Lower leg skin (tissue), 3 donors: ENCODE measurements around the gene NRG3.

ENCODE experiments used
- POLR2A ChIP-seq, 2 donors: fragments of 450-650 bp; IDR thresholded peaks; one replicate each; pipeline ENCODE4 v1.6.1; 2016 to 2017; ENCODE audit warnings: antibody characterized with exemption in 2 of 2, mild to moderate bottlenecking in 1 of 2, moderate library complexity in 1 of 2
- TF ChIP-seq, protein P1 (sequence below), 3 donors: fragments of 450-650 bp; IDR thresholded peaks; one replicate each; pipeline ENCODE4 v1.5.1; 2016; ENCODE audit warnings: antibody characterized with exemption in 3 of 3, mild to moderate bottlenecking in 3 of 3, moderate library complexity in 2 of 3

DNA sequence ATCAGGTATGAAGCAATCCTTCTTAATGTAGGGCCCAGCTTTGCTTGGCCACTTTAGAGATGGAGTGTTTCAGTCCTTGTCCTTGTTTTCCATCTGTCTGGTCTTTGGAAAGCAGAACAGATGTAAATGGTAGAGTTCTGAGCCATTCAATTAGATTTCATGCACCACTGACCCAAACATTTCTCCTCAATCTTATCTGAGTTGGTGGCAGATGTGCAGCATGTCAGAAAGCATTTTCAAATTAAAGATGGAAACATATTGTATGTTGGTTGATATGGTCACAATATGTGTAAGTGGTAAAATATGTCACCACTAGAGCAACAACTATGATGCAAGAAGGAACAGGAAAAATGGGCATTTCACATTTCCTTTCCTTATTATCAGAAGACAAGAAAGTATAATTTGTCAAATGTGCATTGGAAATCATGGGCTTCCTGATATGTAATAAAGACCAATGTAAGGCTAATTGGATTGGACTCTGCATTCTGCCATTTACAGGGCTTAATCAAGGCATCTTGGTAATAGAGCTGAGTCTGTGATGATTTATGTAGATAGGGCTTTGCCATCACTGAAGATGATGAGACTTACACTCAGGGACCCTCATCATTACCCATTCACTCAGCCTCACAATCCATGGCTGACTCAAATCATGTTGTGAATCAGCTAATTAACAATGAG lies 750.7 kb downstream of the NRG3 start:
- TF ChIP-seq, protein P1, sequence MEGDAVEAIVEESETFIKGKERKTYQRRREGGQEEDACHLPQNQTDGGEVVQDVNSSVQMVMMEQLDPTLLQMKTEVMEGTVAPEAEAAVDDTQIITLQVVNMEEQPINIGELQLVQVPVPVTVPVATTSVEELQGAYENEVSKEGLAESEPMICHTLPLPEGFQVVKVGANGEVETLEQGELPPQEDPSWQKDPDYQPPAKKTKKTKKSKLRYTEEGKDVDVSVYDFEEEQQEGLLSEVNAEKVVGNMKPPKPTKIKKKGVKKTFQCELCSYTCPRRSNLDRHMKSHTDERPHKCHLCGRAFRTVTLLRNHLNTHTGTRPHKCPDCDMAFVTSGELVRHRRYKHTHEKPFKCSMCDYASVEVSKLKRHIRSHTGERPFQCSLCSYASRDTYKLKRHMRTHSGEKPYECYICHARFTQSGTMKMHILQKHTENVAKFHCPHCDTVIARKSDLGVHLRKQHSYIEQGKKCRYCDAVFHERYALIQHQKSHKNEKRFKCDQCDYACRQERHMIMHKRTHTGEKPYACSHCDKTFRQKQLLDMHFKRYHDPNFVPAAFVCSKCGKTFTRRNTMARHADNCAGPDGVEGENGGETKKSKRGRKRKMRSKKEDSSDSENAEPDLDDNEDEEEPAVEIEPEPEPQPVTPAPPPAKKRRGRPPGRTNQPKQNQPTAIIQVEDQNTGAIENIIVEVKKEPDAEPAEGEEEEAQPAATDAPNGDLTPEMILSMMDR (IDR thresholded peaks at IDR 0.05) = no peak
- TF ChIP-seq POLR2A (IDR thresholded peaks at IDR 0.05) = no peak
